GM12865 (cell line): ENCODE data around the gene CIITA.

Source experiments
- DNase-seq: peaks from one replicate; pipeline ENCODE4 v3.0.0; 2010; ENCODE audit warnings: low read depth
- H3K4me3 ChIP-seq: 2 replicates; pipeline ENCODE4 v1.5.1; 2011; ENCODE audit warnings: mild to moderate bottlenecking, low read depth, low read length, control low read depth
- CTCF ChIP-seq: IDR thresholded peaks from 2 replicates; pipeline ENCODE4 v1.5.1; 2011; ENCODE audit warnings: low read length, control low read depth, low read depth, inconsistent platforms; ENCODE audit not compliant: insufficient read depth; ENCODE audit errors: missing control alignments

CIITA gene

GRCh38 chr16:10852286-10852685, 24.7 kb upstream of the CIITA start:
- no peak for DNase-seq
- TF ChIP-seq CTCF: no peak
- H3K4me3 ChIP-seq: no peak overlapping the region

DNA sequence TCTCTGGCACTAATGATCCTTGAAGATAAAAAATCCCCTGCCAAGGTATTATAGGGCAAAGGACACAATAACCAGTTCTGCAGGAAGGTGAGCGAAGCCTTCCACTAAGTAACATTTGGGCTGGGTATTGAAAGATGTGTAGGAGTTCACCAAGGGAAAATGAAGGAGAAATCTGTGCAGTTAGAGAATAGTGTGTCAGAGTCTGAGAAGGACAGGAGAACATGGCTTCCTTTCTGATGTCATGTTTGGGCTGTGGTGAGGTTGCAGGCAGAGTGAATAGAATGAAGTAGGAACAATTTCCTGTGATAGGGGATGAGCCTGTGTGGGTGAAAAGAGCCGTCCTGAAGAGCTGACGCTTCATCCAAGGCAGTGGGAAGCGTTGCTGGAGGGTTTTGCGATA, 24.1 kb upstream of the CIITA start:
- DNase-seq: no peak
- no peak overlapping the region for H3K4me3 ChIP-seq
- no peak for TF ChIP-seq CTCF

- no peak for TF ChIP-seq CTCF
- no peak for DNase-seq
- H3K4me3 ChIP-seq: no peak overlapping the region
Measured at GRCh38 chr16:10856042-10856441, 21.0 kb upstream of the CIITA start.

- no peak overlapping the region for H3K4me3 ChIP-seq
- TF ChIP-seq CTCF: no peak
- DNase-seq: no peak
Measured at GRCh38 chr16:10858203-10858602, 18.8 kb upstream of the CIITA start.

DNA sequence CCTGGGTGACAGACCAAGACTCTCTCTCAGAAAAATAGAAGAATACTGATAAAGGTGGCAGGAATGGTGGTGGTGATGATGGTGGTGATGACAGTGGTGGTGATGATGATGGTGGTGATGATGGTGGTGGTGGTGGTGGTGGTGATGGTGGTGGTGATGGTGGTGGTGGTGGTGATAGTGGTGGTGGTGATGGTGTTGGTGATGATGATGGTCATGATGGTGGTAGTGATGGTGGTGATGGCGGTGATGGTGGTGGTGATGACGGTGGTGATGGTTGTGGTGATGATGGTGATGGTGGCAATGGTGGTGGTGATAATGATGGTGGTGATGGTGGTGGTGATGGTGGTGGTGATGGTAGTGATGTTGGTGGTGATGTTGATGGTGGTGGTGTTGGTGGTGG, 18.0 kb upstream of the CIITA start:
- H3K4me3 ChIP-seq: no peak overlapping the region
- DNase-seq: no peak
- no peak for TF ChIP-seq CTCF

GRCh38 chr16:10859658-10860057, 17.3 kb upstream of the CIITA start:
- TF ChIP-seq CTCF: no peak
- no peak overlapping the region for H3K4me3 ChIP-seq
- DNase-seq: no peak

- no peak for TF ChIP-seq CTCF
- H3K4me3 ChIP-seq: no peak overlapping the region
- DNase-seq: no peak
Measured at GRCh38 chr16:10862438-10862837, 14.6 kb upstream of the CIITA start.
